ENCODE data around the gene KRTCAP2. TPM values are rescaled to one million over a fixed set of nuclear protein-coding genes. Genes with fewer than 3 reads are reported as not detected.
"Not testable (repeated sequence)": the region's sequence is repeated elsewhere in the genome, so short reads cannot be mapped to it uniquely, and the experiment has no call there.

KRTCAP2 gene
- total RNA-seq, 4 donors from 2014 or later = 79.8 to 263 (median 162) TPM

DNA sequence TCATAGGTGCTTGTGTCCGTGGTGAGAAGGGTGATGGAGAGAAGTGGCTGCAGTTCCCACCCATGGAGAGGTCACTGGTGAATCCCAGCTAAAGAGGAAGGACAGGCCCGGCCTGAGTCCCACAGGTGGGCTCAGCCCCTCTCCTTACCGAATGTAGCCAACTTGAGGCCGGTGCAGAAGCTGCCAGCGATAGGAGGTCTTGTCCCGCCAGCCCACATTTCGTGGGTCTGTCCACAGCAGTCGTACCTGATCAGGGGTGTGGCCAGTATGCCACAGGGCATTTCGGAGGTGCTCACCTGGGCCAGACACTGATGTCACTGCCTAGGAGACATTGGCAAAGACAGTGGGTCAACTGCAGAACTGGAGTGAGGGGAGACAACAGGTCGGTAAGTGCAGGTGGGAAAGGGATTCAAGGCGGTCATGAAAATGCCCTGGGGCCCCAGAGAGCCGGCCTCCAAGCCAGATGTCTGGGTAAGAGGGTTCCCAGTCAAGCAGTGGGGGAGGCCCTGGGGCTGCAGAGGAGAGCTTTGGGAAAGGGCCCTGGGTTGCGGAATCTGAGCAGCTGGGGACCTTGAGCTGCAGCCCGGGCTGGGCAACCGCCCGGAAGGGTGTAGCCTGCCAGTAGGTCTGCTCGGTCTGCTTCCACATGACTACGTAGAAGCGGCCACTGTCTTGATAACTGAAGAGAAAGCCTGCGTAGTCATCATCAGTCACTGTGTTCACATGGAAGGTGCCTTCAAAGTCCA lies 24.0 kb upstream of the KRTCAP2 start:
- Histone ChIP-seq H3K27ac (no peak overlapping the region), H3K36me3 (no peaks in the 10 kb centered on the region)
- 92 to 94% methylated on average over 15 to 20 of the region's 20 CpGs for whole genome bisulfite sequencing, 2 donors

DNA sequence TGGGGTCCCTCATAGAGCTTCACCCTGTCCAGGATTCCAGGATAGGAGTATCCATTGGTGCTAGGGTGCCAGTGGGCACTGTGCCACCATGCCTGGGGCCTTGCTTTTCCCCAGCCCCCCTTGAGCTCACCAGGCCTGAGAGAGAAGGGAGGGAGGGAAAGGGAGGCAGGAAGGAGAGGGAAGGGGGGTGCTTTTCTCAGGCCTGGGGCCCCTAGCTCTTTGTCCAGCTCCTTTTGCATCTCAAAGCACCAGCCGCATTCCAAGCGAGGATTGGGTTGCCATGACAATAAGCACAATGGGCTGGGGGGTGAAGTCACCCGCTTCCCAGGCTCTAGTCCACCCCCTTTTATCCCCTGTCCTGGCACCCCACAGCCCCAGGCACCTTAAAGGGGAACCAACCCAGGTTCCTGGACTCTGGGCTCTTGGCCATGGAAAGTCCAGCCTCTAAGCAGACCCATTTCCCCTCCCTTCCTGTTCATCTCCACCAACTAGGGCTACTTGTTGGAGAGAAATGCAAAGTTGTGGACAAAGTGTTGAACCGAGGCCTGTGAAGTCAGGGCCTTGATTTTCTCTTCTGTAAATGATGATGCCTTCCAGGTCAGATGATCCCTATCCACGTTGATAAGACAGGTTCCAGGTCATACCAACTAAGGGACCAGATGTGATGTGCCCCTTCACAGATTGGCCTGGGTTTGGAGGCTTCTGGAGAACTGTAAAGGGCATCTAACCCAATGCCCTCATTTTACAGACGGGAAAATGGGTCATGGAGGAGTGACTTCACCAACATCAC lies 23.2 kb upstream of the KRTCAP2 start:
- Histone ChIP-seq H3K27ac (no peak overlapping the region), H3K36me3 (no peaks in the 10 kb centered on the region), H3K4me3 (replicated peaks in 1 of 3) (no peak overlapping the region), H3K9me3 (no peaks in the 10 kb centered on the region), H3K4me1 (peaks cover 9 to 34% of the 10 kb centered on the region in 2 donors), H3K27me3 (no peaks in the 10 kb centered on the region)
- DNase-seq = no peak
- intact Hi-C loops (cut with DNase I) = no loop called here
- 81 to 90% methylated on average over 6 of the region's 6 CpGs for WGBS, 2 donors
- TF ChIP-seq, protein P1, sequence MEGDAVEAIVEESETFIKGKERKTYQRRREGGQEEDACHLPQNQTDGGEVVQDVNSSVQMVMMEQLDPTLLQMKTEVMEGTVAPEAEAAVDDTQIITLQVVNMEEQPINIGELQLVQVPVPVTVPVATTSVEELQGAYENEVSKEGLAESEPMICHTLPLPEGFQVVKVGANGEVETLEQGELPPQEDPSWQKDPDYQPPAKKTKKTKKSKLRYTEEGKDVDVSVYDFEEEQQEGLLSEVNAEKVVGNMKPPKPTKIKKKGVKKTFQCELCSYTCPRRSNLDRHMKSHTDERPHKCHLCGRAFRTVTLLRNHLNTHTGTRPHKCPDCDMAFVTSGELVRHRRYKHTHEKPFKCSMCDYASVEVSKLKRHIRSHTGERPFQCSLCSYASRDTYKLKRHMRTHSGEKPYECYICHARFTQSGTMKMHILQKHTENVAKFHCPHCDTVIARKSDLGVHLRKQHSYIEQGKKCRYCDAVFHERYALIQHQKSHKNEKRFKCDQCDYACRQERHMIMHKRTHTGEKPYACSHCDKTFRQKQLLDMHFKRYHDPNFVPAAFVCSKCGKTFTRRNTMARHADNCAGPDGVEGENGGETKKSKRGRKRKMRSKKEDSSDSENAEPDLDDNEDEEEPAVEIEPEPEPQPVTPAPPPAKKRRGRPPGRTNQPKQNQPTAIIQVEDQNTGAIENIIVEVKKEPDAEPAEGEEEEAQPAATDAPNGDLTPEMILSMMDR (IDR thresholded peaks at IDR 0.05) = no peak
- no peak for TF ChIP-seq POLR2A (IDR thresholded peaks at IDR 0.05)

More for the DNA sequence above, 24.0 kb upstream of the KRTCAP2 start:
- DNase-seq = no peak
- peaks cover 9 to 32% of the 10 kb centered on the region in 2 donors for H3K4me1 ChIP-seq
- H3K9me3 ChIP-seq = no peaks in the 10 kb centered on the region
- H3K27me3 ChIP-seq = no peaks in the 10 kb centered on the region
- no peak for TF ChIP-seq POLR2A (IDR thresholded peaks at IDR 0.05)
- TF ChIP-seq, protein P1 (IDR thresholded peaks at IDR 0.05) = no peak
- intact Hi-C loops (cut with DNase I) = no loop called here
- no peak overlapping the region for H3K4me3 ChIP-seq (replicated peaks in 1 of 3)

DNA sequence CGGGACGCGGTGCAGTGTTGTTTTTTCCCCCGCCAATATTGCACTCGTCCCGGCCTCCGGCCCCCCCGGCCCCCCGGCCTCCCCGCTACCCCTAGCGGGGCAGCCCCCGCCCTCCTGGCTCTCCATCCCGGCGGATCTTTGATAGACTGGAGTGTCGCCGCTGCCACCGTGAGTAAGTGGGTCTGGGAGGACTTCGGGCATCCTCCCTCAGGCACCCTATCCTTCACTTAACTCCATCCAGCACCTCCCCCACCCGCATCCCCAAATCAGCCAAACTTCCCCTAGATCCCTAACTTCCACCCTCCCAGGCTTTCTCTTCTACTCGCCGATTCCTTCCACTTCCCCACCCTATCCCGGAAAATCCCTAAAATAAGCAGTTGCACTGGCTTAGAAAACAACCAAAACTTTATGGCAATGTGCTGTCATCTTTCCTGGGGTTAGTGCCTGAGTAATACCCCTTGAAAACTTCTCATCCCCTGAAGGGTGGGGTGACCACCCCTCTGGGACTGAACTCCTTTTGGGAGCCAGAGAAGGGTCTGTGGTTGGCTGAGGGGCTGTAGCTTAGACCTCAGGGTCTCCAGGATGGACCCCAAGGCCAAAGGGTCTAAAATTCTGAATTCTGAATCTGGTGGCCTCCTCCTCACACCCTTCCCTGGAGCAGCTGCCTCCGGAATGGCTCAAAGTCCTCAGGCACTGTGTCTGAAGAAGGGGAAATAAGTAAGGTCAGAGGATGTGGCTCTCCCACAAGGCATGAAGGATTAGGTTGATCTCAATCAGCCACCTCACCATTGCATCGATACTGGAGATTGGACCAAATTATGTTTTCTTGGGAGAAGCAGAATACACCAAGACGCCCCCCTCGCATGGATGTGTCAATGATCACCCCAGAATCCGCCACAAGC lies 22.3 kb upstream of the KRTCAP2 start:
- 26 to 57% methylated on average over 10 to 24 of the region's 27 CpGs for WGBS, 2 donors
- intact Hi-C loops (cut with DNase I) = no loop called here
- peak overlapping the region in 2 of 3 donors; percentile 84 to 96 for H3K27ac ChIP-seq
- TF ChIP-seq, protein P1 (IDR thresholded peaks at IDR 0.05) = no peak
- no peak for TF ChIP-seq POLR2A (IDR thresholded peaks at IDR 0.05)
- H3K4me1 ChIP-seq = peaks cover 9 to 34% of the 10 kb centered on the region in 2 donors
- H3K9me3 ChIP-seq = no peaks in the 10 kb centered on the region
- peak overlapping the region in 1 of 3 donors; percentile 45 for H3K4me3 ChIP-seq (replicated peaks in 1 of 3)
- peak in 1 of 2 donors; percentile 38 for DNase-seq
- no peaks in the 10 kb centered on the region for H3K36me3 ChIP-seq
- no peaks in the 10 kb centered on the region for H3K27me3 ChIP-seq

DNA sequence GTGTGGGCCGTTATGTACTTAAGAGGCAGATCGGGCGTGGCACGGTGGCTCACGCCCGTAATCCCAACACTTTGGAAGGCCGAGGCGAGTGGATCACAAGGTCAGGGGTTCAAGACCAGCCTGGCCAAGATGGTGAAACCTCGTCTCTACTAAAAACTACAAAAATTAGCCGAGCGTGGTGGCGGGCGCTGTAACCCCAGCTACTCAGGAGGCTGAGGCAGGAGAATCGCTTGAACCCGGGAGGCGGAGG lies 20.8 kb upstream of the KRTCAP2 start:
- H3K27ac ChIP-seq = peak overlapping the region; percentile 84 to 96 (median 85)
- intact Hi-C loops (cut with DNase I); H3K27me3 ChIP-seq; DNase-seq; H3K9me3 ChIP-seq; H3K36me3 ChIP-seq: not testable (repeated sequence)
- peaks cover 9 to 34% of the 10 kb centered on the region in 2 donors for H3K4me1 ChIP-seq
- peak overlapping the region in 2 of 3 donors; percentile 45 to 47 for H3K4me3 ChIP-seq (replicated peaks in 1 of 3)
- WGBS, 2 donors = 5 to 7% methylated on average over 16 of the region's 16 CpGs

DNA sequence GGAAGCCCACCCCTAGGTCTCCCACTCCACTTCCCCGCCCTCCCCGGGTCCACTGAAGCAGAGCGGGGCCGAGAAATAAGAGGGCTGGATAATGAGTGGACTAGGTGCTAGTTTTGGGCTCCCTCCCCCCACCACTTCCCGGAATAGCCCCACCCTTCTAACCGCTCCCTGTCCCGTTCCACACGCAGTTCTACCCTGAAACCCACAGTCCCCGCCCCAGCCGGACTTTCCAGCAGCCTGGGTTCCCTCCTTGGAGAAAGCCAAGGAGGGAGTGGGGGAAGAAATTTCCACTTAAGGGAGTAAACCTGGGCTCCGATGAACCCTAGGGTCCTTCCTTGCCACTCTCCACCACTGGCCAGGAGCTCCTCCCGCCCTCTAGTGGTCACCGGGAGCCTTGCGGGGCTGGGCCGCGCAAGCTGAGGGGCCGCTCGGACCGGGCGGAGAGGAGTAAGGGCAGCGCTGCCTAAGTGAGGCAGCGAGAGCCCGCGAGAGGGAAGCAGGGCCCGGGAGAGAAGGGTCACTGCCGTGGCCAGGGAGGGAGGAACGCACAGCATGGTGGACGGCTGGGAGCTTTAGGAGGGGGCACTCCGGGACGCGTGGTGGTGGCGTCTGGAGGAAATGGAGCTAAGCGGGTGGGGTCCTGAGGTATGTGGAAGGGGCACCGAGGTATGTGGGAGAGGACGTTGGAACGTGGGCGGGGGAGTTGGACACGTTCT lies 20.3 kb upstream of the KRTCAP2 start:
- DNase-seq = peak; percentile 90 to 94
- intact Hi-C loops (cut with DNase I) = no loop called here
- peak in 1 of 2 donors; percentile 62 for TF ChIP-seq POLR2A (IDR thresholded peaks at IDR 0.05)
- TF ChIP-seq, protein P1 (IDR thresholded peaks at IDR 0.05) = peak; percentile 88 to 99 (median 96)
- peaks cover 9 to 34% of the 10 kb centered on the region in 2 donors for H3K4me1 ChIP-seq
- H3K36me3 ChIP-seq = no peaks in the 10 kb centered on the region
- H3K27me3 ChIP-seq = no peaks in the 10 kb centered on the region
- no peaks in the 10 kb centered on the region for H3K9me3 ChIP-seq
- H3K4me3 ChIP-seq (replicated peaks in 1 of 3) = peak overlapping the region in 2 of 3 donors; percentile 45 to 47
- WGBS, 2 donors = 1% methylated on average over 30 to 37 of the region's 38 CpGs
- H3K27ac ChIP-seq = peak overlapping the region; percentile 84 to 96 (median 85)

Data from thyroid gland (tissue), 4 donors.